B cell (primary cell): ENCODE data around the gene MAP4K1. TPM values are rescaled to one million over a fixed set of nuclear protein-coding genes. Genes with fewer than 3 reads are reported as not detected.
A peak's percentile ranks its signal among the peaks of the same experiment; 100 is the strongest.

ENCODE experiments used
- ATAC-seq: fragments of 200-7000 bp; cut with Tn5 transposase; one replicate; pipeline ENCODE4 v1.10.0; 2021; ENCODE audit warnings: low read depth, mild to moderate bottlenecking, moderate number of reproducible peaks, moderate library complexity
- CTCF ChIA-PET: fragments of 350-600 bp; sonication (Branson Sonifier 250); formaldehyde crosslinking; loops from one replicate; lab custom pipeline; 2021; ENCODE audit warnings: antibody characterized with exemption, inconsistent platforms; lab: Charles Lee
- POLR2A ChIA-PET: fragments of 350-600 bp; sonication (Branson Sonifier 250); formaldehyde crosslinking; loops from one replicate; lab custom pipeline; 2021; ENCODE audit warnings: antibody characterized with exemption; lab: Charles Lee
- DNase-seq: peaks from one replicate; pipeline ENCODE4 v3.0.0; 2013
- H2AFZ ChIP-seq: 2 replicates; pipeline ENCODE4 v1.6.1; 2012; ENCODE audit warnings: mild to moderate bottlenecking, low read depth, low read length; ENCODE audit not compliant: insufficient read depth, poor library complexity, severe bottlenecking
- H3K27ac ChIP-seq, 2 donors: 1 replicate in 1 of 2; 2 replicates in 1 of 2; pipeline ENCODE4 v1.5.1; 2012 to 2013; ENCODE audit warnings: low read length in 2 of 2, mild to moderate bottlenecking in 2 of 2, moderate library complexity in 1 of 2
- H3K27me3 ChIP-seq, 4 experiments: fragments of 200-600 bp in 1 of 4; sonication (generic) in 1 of 4; replicated peaks in 1 of 4; 1 replicate in 2 of 4; 2 replicates in 2 of 4; pipeline versions ENCODE4 v1.6.1 to v1.7.0; 2013 to 2016; ENCODE audit warnings: low read length in 3 of 4, mild to moderate bottlenecking in 2 of 4, mixed read lengths in 1 of 4, moderate library complexity in 1 of 4; ENCODE audit not compliant: insufficient read depth in 4 of 4, control insufficient read depth in 3 of 4; ENCODE audit errors: control extremely low read depth in 1 of 4
- H3K36me3 ChIP-seq, 2 experiments: replicated peaks in 1 of 2; 1 replicate in 1 of 2; 2 replicates in 1 of 2; pipeline versions ENCODE4 v1.6.1 to v1.7.1; 2013; ENCODE audit warnings: low read length in 1 of 2; ENCODE audit not compliant: insufficient read depth in 2 of 2, control insufficient read depth in 1 of 2; ENCODE audit errors: control extremely low read depth in 1 of 2, extremely low read depth in 1 of 2
- H3K4me1 ChIP-seq, 2 donors: fragments of 200-600 bp in 1 of 2; sonication (generic) in 1 of 2; 1 replicate in 1 of 2; 2 replicates in 1 of 2; pipeline versions ENCODE4 v1.5.1 to v1.6.1; 2013 to 2017; ENCODE audit warnings: low read length in 2 of 2; ENCODE audit not compliant: control insufficient read depth in 2 of 2, insufficient read depth in 2 of 2
- H3K4me2 ChIP-seq: replicated peaks from 2 replicates; pipeline ENCODE3; 2012; ENCODE audit warnings: mild to moderate bottlenecking, low read depth, low read length; ENCODE audit not compliant: poor library complexity, severe bottlenecking
- H3K4me3 ChIP-seq, 5 experiments: fragments of 200-600 bp in 1 of 5; sonication (generic) in 1 of 5; 1 replicate in 3 of 5; 2 replicates in 2 of 5; pipeline versions ENCODE4 v1.5.1 to v1.7.0; 2011 to 2016; ENCODE audit warnings: low read length in 4 of 5, mild to moderate bottlenecking in 4 of 5, low read depth in 2 of 5, control low read depth in 1 of 5, moderate library complexity in 1 of 5; ENCODE audit not compliant: insufficient read depth in 1 of 5; ENCODE audit errors: control extremely low read depth in 1 of 5, extremely low read depth in 1 of 5
- H3K79me2 ChIP-seq: fragments of 200-600 bp; sonication (generic); one replicate; pipeline ENCODE4 v1.6.0; 2016; ENCODE audit warnings: low read length; ENCODE audit not compliant: control insufficient read depth, insufficient read depth
- H3K9ac ChIP-seq: fragments of 200-600 bp; sonication (generic); 2 replicates; pipeline ENCODE4 v1.6.1; 2017; ENCODE audit warnings: mild to moderate bottlenecking, low read length, moderate library complexity
- H3K9me3 ChIP-seq, 3 donors: one replicate each; pipeline versions ENCODE4 v1.6.1 to v1.7.1; 2013; ENCODE audit warnings: low read length in 2 of 3; ENCODE audit not compliant: control insufficient read depth in 2 of 3, insufficient read depth in 1 of 3; ENCODE audit errors: control extremely low read depth in 1 of 3
- H4K20me1 ChIP-seq: 2 replicates; pipeline ENCODE4 v1.6.0; 2012; ENCODE audit warnings: mild to moderate bottlenecking, low read length; ENCODE audit not compliant: insufficient read depth, control insufficient read depth, poor library complexity, severe bottlenecking
- H3K27ac Mint-ChIP-seq: one replicate; pipeline ENCODE4 v1.8.0; 2021; ENCODE audit warnings: mixed read lengths
- H3K27me3 Mint-ChIP-seq: one replicate; pipeline ENCODE4 v1.8.0; 2021; ENCODE audit warnings: mixed read lengths
- H3K4me1 Mint-ChIP-seq: one replicate; pipeline ENCODE4 v1.8.0; 2021; ENCODE audit warnings: mixed read lengths
- H3K4me3 Mint-ChIP-seq: one replicate; pipeline ENCODE4 v1.8.0; 2021; ENCODE audit warnings: mixed read lengths
- H3K9me3 Mint-ChIP-seq: one replicate; pipeline ENCODE4 v1.8.0; 2022; ENCODE audit warnings: mixed read lengths; ENCODE audit not compliant: insufficient read depth
- CTCF ChIP-seq: fragments of 200-600 bp; IDR thresholded peaks from one replicate; pipeline ENCODE4 v1.8.0; 2022; ENCODE audit warnings: antibody characterized with exemption, mild to moderate bottlenecking
- EZH2 ChIP-seq: IDR thresholded peaks from 2 replicates; pipeline ENCODE4 v1.6.1; 2012; ENCODE audit warnings: borderline replicate concordance, low read depth, mild to moderate bottlenecking, moderate library complexity, low read length; ENCODE audit not compliant: insufficient read depth, poor library complexity, severe bottlenecking
- WGBS: methylation state at CpG from one replicate; pipeline ENCODE4 v1.1.5; 2013; ENCODE audit warnings: missing lambda C conversion rate; ENCODE audit not compliant: insufficient coverage; 5-methylcytosine and 5-hydroxymethylcytosine counted together
- intact Hi-C: fragments of 100-400 bp; cut with micrococcal nuclease; formaldehyde crosslinking; loops from one replicate; pipeline ENCODE4 v1.10.0; 2022
- polyA plus RNA-seq: library from polyadenylated mRNA; depleted of rRNA; stranded (reverse); fragments of >200 nt; gene quantifications from 2 replicates; pipeline ENCODE4 v1.2.3, GENCODE V29; 2012
- total RNA-seq, 2 donors: library from RNA; stranded (reverse); fragments of 120-200 nt in 1 of 2; gene quantifications; 1 replicate in 1 of 2; 2 replicates in 1 of 2; pipeline versions ENCODE4 v1.2.3 to v1.2.4, GENCODE V29; 2013 to 2022

Gene MAP4K1
- total and polyA plus RNA-seq, 2 donors (not counting 1 experiment from before 2014, with no cell fraction given): 291 to 415 TPM

DNA sequence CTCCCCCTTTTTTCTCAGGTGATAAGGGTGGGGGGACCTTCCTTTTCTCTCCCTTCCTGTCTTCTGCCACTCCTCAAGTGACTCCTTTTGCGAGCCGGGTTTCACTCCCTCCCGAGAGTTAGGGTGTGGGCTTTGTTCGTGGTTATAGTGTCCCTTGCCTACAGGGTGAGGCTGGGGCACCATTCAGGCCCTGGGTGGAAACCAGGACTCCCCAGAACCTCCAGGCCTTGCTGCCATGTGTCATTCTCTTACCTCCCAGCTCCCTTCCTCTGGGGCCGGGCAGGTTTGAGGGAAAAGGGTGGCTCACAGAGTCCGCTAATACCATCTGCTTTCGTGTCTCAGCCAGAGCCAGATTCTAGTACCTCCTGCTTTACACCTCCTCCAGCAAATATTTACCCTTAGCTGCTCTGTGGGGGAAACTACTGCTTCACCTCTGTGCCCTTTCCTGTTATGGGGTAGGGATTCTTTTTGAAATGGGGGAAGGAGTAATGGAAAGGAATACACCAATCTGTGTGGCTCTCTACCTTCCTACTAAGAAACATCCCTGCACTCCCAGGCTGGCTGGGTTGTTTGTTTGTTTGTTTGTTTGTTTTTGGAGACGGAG is 32.5 kb upstream of the MAP4K1 start:
- Mint-ChIP-seq H3K9me3 (no peaks in the 10 kb centered on the region), H3K4me1 (peaks cover 52% of the 10 kb centered on the region), H3K4me3 (peak overlapping the region; percentile 90), H3K27me3 (no peaks in the 10 kb centered on the region), H3K27ac (peak overlapping the region; percentile 46)
- Histone ChIP-seq H2AFZ (no peak overlapping the region), H3K9me3 (no peaks in the 10 kb centered on the region), H3K4me2 (peak overlapping the region; percentile 83), H3K4me1 (peaks cover 23 to 34% of the 10 kb centered on the region in 2 donors), H3K27ac (no peak overlapping the region), H4K20me1 (peaks cover 43% of the 10 kb centered on the region), H3K9ac (no peak overlapping the region), H3K79me2 (peaks cover 74% of the 10 kb centered on the region), H3K4me3 (no peak overlapping the region), H3K27me3 (no peaks in the 10 kb centered on the region), H3K36me3 (peaks cover 0 to 9% of the 10 kb centered on the region in 2 experiments)
- TF ChIP-seq CTCF: no peak
- TF ChIP-seq EZH2: no peak
- POLR2A ChIA-PET: interaction anchor here (0.6 kb wide), 2 partner anchors 103 to 227 kb away, joined by 3 read pairs; no protein-coding TSS in a partner anchor
- ATAC-seq (no peak), DNase-seq (no peak)
- intact Hi-C loops: loop anchor here (5.0 kb wide), 1 partner anchor 37 kb away; no protein-coding TSS in a partner anchor
- WGBS: 83% methylated on average over 1 of the region's 8 CpGs
- CTCF ChIA-PET: interaction anchor here (1.1 to 2.2 kb wide), 2 partner anchors 15 to 280 kb away, joined by 3 to 6 read pairs; partner anchors contain the start of gene SARS2
